HG02938 (cell line): ENCODE measurements around the gene PRKCH.

Experiments used
- ATAC-seq: cut with Tn5 transposase; IDR thresholded peaks from one replicate; pipeline ENCODE4 v1.9.1; 2021; ENCODE audit warnings: mild to moderate bottlenecking, moderate library complexity; ENCODE audit not compliant: unreplicated experiment

The PRKCH gene

DNA sequence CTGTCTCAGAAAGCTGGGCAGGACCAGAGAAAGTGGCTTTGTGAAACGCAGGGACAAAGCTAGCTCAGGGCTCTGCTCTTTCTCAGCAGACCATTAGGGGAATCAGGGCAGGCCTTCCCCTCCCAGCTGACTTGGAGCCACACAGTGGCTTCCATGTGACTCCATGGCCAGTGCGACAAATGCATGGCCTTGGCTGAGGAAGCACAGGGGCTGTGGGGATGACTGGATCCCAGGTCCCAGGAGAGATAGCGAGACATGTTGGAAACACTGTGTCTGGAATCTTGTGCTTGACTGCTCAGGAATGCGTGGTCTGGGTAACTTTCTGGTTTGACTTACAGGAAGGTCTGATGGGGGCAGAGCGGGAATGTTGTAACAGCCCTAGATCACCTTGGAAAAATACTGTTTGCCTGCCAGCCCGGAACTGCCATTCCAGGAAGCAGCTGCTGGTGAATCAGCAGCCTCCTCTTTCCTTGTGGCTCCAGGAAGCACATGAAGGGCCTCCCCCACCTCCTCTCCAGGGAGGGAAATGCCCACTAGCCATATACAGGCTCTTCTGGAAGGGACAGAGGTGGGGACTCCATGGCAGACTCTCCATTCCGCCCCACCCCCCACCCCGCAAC lies 240.4 kb downstream of the PRKCH start:
- no peak for ATAC-seq

DNA sequence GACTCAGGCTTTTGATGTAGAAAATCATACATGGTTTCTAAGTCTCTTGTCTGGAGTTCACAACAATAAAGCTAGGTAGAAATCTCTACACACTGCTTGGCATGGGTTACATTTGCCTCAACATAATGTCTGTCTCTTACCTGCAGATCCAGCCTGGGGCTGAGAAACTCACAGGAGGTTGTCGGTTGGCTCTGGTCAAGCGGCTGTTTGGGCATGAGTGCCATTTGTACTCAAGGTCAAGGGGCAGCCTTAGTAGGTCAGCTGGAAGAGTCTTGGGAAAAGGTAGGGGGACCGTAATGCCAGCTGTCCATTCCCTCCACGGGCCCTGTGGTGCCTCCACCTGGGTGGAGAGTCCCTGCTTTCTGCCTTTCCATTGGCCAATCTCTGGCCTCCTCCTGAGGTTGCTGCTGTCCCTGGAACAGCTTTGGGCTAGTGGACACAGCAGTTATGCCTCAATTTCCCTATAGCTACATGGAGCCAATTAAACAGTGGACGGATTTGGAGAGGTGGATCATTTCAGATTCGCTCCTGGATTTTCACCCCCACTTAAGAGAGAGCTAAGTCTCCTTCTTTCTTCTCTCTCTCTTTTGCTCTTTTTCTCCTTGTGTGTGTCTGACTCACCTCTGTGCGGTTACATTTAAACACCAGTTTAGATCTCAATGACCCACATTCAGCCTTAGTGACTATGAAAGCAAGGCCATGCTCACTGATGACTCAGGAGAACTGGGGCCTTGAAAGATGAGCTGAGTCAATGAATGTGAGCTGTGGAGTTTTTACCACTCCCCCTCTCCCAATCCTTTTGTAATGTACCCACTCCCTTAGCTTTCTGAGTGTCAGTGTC lies 241.2 kb downstream of the PRKCH start:
- ATAC-seq, result no peak

DNA sequence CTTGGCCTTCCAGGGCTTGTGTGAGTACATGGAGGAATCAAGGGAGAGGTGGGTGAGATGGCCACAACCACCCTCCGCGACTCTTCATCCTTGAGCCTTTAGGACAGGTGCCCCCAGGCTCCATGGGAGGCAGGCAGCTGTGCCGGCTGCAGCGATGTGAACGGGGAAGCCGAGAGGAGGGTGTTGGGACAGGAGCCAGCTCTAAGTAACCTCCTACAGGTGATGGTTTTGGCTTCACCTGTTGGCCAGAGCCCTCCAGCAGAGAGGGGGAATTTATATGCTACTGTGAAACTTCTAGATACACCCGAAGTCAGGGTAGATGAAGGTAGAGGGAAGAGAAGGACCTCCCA lies 241.8 kb downstream of the PRKCH start:
- no peak for ATAC-seq

DNA sequence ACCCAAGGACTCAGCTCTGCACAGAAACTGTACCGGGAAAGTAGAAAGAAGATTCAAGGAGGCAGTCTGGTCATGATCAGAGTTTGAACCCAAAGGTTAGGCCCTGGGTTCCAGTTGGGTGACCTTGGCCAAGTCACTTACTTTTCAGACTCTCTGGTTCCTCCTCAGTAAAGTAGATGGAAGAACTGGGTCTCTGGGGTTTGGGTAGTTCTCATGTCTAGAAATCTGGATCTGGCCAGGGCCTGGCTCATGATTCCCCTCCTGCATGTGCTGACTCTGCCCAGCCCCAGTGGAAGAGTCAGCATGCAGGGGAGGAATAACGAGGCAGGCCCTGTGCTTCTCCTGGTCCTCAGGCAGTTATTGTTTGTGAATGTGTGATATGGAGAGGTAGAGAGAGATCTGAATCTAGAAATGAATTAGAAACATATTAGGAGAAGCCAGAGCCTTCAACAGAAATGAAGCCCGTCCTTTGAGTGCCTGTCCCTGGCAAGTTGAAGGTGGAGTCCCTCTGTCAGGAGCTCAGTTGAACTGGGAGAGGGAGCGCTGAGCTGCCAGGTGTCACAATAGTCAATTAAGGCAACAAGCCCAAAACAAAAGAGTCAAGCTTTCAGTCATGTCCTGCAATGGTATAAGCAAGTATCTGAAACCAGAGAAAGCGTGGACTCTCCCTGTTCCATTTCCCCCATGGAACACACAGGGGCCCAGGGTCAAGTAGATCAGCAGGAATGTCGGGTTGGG lies 242.7 kb downstream of the PRKCH start:
- ATAC-seq, result no peak

DNA sequence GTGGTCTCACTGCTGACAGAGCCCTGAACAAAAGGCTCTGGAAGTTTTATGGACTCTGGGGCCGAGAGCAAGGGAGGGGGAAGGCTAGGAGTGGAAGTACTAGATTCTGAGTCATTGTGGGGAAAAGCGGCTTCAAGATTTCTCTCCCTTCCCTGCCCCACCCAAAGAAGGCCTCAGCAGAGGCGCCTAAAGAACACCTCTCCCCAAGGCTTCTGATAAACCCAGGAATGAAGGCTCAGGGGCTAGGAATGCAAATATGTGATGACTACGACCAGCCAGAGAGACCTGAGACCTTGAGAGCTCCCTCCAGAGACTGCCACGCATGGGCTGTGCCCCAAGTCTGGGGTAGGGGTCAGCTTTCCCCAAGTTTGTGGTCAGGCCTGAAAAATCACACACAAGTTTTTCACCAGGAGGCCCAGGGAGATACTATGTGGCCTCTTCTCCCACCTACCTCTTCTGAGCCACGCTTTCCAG lies 243.3 kb downstream of the PRKCH start:
- no peak for ATAC-seq

DNA sequence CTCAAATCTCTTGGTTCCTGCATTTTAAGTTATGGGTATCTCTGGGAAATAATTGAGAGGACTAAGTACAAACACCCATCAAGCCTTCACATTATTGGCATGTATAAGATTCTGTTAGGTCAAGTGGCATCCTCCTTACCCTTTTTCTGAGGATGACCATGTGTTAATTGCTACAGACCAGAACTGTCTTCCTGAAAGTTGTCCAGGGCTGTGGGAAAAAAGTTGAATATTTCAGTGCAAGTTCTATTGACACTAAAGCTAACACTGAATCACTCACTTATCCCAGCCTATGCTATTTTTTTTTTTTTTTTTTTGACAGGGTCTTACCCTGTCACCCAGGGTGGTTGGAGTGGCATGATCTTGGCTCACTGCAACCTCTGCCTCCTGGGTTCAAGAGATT lies 243.8 kb downstream of the PRKCH start:
- ATAC-seq, result no peak

DNA sequence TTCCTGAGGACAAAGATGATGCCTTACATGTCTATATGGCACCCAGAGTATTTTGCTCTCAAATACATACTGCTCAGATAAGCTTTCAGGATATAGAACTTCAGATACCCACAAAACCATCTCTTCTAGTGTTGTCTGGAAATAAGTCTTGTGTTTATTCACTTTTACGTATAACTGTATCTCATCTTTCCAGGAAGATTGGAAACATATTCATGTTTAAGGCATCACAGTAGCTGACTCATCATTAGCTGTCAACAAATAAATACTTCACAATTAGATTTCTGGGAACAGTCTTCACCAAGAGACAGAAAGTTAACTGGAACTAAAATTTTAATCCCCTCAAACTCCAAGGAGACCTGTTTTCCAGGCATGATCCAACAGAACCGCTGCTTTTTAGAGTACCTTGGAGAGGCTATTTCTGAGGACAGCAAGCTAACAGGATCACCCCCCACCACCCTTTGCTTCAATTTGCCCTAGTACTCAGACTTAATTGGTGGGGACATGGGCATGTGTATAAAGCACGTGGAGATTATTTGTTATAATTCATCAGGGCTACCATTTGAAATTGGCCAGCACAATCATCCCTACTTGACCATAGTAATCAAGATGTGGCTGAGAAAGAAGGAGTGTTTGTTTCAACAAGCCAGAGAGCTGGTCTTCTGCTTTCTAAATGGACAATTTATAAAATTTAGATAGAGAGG lies 244.6 kb downstream of the PRKCH start:
- ATAC-seq, result no peak

DNA sequence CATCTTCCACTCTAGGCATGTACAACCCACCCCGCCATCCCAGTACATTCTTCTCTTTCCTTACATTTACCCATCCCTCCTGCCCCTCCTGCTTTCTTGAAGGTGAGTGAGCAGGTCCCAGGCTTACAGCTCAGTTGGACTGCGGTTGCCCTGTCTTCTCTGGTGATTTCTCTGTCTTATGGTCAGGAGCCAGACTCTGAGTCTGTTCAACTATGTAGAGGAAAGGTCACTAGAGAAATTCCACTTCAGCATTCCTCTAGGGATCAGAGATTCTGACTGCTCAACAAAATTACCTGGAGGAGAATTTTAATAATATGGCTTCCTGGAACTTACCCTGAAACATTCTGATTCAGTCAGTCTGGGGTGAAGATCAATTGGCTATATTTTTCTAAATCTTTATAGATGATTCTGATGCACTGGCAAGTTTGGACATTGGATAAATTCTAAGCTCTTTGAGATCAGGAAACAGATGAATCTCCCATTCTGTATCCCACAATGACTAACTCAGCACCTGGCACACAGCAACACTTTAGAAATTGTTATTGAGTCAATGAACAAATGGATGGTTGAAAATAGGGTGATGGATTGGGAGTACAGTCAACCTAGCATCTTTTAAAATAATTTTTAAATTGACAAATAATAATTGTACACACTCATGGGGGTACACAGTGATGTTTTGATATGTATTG lies 245.3 kb downstream of the PRKCH start:
- ATAC-seq, result no peak

DNA sequence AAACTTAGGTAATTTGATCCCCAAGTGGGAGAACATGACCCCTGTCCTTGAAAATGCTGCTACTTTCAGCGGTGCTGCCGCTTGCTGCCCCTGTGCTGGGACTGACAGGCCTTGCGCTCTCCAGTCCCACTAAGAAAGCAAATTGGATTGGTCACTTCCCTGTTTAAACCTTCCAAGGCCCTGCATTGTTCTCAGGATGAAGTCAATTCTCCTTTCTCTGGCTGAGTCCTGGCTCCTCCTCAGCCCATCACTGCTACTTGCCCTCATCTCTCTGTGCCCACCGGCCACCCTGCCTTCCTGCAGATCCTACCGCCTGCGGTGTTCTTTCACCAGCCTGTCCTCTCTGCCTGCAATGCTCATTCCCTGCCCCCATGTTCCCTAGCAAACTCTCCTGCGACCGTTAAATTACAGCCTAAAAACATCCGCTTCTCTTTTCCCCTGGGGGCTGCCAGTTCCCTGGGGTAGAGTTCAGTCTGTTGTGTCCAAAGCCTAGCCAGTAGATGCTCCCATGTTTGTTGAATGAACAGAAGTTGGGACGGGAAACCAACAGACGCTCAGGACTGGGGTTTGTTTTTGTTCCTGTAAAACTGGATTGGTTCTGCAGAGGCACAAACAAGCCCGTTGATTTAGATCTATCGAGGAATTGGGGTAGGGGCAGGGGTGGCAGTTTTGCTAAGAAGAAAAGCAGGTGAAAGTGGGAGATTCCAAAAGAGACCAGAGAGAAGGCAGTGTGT lies 246.6 kb downstream of the PRKCH start:
- peak; percentile 6 for ATAC-seq

DNA sequence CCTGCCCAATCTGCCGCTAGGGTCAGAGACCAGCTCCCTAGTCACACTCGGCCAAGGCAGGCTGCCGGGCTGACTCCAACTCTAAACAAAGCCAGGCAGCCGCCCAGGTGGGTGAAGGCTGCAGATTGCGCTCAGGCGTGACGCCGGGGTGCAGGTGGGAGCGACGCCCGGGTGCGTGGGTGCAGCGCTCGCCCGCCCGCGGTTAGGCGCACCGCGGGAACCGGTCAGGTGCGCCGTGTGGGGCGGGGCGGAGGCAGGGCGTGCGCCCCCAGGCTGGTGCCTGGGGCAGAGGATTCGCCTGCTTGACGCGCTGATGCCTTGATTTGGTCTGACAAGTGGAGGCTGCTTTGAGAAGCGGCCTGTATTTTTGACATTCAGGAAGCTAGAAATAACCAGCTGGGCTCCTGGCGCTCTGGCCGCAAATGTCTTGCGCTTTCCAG lies 247.2 kb downstream of the PRKCH start:
- peak; percentile 72 for ATAC-seq

DNA sequence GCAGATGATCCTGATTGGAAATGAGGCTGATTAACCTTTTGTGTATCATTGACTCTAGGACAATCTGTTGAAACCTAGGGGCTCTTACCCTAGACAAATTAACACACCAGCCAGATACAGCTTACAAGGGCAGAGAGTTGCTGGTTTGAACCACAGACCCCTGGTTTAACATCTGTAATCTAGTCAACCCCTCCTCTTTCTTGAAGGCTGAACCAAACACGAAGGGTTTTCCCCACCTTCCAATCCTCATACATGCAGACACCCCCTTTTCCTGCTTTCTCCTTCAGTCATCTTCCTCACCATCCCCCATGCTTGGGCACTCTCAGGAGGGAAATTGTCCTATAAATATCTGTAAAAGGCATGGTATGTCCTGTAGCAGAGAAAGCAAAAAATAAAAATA lies 247.9 kb downstream of the PRKCH start:
- ATAC-seq, result no peak

DNA sequence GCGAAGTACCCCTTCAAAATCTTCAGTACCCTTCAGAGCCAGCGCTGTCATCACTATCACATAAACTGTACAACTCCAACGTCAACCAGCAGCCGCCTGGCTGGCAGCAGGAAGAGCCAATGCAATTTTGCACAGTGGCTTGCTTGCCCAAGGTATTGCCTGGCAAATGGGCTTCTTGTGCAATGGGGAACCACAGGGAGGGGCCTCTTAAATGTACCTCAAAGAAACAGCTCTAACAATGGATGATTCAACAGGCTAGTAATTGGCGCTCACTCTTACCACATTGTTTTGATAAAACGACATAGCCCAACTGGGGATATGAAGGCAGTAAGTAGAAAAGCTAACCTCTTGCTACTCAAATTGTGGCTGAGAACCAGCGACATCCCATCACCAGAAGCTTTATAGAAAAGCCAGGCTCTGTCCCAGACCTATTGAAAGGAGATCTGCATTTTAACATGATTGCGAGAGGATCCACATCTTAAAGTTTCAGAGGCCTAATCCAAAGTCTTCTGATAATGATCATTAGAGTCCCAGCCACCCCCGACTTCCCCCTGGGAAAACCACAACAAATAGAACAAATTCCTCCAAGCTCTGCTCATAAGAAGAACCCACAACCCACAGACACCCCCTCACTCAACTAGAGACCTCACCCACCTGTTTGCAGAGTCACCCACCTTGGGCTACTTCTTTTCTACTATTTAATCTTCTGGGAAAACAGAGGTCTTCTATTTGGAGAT lies 248.6 kb downstream of the PRKCH start:
- no peak for ATAC-seq

DNA sequence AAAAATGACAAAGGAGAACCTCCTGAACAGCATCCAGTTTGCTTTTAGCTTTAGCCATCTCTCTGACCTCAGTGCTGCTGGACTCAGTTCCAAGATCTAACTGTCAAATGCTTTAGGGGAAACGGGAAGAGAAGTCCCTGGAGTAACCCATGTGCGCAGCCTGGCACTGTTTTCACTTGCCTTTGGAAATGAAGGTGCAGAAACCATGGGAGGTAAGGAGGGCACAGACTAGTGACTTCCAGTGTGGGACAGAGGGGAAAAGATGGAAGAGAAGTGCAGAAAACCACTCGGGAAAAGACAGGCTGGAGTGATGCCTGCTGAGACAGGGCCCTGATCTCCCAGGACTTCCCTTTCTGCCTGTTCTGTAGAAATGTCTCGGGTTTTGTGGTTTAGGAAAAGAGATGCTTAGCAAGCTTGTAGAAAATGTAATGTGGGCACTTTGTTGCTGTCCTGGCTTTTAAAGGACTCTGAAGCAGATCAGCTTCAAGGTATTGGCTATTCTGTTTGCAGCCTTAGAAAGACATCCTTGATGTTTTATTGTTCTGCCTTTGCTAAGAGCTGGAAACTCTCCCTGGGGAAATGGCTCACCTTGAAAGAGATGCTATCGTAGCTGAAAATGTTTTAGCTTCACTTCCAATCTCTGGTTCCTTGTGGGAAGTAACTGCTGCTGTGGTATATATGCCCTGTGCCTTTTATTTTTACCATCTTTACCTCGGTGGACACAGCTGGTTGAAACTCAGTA lies 249.3 kb downstream of the PRKCH start:
- no peak for ATAC-seq

DNA sequence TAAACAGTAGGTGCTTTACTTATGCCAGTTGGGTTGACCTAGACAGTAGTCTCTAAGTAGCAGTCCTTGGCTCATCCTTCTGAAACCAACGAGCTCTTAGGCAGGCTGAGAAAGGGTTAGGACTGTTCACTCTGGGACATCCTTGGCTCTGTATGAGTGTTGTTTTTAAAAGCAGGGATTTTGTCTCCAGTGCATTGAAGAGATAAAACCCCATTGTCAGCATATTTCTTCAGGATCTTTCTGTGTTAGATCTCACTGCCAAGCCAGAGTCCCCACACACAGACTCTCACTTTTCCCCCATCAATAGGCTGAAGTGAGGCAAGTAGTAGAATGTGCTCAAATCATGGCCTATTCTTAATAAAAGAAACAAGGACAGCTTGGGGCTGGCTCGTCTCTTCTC lies 250.5 kb downstream of the PRKCH start:
- ATAC-seq, result no peak

DNA sequence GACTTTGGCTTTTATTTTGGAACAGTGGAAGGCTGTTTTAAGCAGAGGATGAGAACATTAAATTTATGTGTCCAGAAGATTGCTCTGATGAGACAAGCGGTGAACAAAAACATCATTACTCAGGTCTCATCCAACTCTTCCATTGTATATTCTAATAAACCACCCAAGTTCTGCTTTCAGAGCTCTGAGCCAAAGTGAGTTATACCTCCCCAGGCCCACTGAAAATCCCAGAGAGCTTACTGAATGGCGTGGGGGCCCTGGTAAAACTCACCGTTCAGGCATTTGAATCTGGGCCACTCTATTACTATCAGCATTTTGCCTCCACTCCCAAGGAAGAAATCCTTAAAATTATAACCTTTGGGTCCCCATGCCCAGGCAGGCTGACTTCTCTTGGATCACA lies 251.9 kb downstream of the PRKCH start:
- no peak for ATAC-seq

DNA sequence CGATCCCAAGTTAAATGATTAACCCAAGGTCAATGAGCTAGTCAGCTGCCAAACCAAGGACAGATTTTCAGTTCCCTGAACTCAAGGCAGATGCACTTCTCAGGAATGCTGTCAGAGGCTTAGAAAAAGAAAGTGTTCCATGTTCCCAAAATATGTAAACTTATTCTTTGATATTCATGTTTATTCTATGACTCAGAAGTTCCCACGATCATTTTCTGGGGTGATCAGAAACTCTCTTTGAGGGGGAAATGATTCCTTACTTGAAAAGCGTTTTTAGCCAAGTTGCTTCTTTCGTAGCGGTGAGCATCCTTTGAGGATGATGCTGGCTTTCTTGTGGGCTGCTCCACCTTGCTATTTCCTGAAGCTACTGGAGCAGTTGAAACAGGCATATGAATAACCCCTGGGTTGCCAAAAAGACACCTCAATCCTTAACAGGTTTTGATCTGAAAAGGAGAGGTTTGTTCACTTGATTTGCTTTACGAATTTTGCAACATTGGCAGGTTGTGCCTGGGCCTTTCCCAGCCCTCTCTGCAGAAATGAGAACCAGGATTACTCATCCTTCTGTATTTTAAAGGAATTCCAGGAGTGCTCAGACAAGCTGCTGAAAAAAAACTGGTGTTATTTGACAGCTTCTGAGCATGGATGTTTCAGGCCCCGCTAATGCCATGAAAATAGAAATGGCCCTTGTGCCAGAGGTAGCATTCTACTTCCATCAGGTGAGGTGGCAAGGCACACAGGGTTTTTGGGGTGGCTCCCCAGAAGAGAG lies 252.6 kb downstream of the PRKCH start:
- no peak for ATAC-seq

DNA sequence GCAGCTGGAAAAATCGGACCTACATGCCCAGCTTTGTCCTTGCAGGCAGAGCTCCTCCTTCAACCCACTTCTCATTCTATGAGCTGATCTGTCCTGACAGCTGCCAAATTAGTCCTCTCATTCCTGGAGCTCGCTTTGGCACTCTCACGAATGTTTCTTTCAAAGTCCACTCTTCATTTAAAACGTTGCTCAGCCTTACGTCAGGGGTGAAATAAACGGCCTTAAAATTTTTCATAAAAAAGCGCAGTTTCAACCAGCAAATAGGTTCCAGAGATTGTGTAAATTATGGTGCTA lies 253.1 kb downstream of the PRKCH start:
- no peak for ATAC-seq

DNA sequence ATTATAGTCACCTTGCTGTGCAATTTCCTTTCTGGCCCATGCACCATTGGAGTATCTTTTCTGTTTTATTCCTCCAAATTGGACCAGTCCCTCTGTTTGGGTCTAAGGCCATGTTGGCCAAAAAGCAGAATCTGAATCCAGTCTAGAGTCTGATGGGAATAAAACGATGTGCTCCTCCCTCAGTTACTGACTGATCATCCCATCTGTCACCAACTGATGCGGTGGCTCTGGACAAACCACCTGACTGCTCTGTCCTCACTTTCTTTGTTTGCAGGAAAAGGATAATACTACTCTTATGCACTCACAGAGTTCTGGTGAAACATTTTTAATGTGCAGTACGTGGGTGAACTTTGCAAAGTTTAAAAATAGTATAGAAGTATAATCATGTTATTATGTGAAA lies 253.7 kb downstream of the PRKCH start:
- no peak for ATAC-seq
